Sigmoid colon (tissue), 4 donors: ENCODE data around the gene RGR.

Experiments used
- POLR2AphosphoS5 ChIP-seq, 4 donors: sonication (generic); formaldehyde crosslinking; IDR thresholded peaks; one replicate each; pipeline ENCODE4 v1.6.1; 2017; ENCODE audit warnings: antibody characterized with exemption in 4 of 4
- TF ChIP-seq, protein P1 (sequence below), 4 experiments: fragments of 450-650 bp in 3 of 4; fragments of 200-600 bp in 1 of 4; IDR thresholded peaks; one replicate each; pipeline ENCODE4 v1.5.1; 2016 to 2019; ENCODE audit warnings: antibody characterized with exemption in 4 of 4, mild to moderate bottlenecking in 3 of 4, moderate library complexity in 2 of 4

DNA sequence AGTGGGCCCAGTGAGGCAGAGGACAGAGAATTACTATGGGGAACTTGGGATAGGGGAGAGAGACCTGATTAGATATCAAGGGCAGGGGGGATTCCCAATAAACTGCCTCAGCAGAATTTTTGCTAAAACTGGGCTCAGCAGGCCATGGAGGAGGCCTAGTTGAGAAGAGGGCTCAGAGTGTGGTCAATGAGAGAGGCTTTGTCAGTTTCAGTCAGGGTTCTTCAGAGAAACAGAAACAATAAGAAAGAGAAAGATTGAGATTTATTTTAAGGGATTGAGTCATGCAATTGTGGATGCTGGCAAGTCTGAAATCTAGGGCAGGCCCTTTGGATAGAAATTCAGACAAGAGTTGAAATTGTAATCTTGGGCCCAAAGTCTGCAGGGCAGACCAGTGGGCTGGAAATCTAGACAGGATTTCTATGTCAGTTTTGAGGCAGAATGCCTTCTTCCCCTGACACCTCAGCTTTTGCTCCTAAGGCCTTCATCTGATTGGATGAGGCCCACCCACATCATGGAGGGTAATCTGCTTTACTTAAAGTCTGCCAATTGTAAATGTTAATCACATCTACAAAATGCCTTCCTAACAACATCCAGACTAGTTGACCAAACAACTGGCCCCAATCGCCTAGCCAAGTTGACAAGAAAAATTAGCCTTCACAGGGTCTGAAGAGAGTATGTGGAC lies 50.1 kb downstream of the RGR start:
- TF ChIP-seq, protein P1, sequence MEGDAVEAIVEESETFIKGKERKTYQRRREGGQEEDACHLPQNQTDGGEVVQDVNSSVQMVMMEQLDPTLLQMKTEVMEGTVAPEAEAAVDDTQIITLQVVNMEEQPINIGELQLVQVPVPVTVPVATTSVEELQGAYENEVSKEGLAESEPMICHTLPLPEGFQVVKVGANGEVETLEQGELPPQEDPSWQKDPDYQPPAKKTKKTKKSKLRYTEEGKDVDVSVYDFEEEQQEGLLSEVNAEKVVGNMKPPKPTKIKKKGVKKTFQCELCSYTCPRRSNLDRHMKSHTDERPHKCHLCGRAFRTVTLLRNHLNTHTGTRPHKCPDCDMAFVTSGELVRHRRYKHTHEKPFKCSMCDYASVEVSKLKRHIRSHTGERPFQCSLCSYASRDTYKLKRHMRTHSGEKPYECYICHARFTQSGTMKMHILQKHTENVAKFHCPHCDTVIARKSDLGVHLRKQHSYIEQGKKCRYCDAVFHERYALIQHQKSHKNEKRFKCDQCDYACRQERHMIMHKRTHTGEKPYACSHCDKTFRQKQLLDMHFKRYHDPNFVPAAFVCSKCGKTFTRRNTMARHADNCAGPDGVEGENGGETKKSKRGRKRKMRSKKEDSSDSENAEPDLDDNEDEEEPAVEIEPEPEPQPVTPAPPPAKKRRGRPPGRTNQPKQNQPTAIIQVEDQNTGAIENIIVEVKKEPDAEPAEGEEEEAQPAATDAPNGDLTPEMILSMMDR (IDR thresholded peaks at IDR 0.05): no peak
- no peak for TF ChIP-seq POLR2AphosphoS5 (IDR thresholded peaks at IDR 0.05)
